Gastroesophageal sphincter (tissue), 3 donors: ENCODE results near the gene KLHL5.

Source experiments
- EP300 ChIP-seq: sonication (generic); formaldehyde crosslinking; IDR thresholded peaks from one replicate; pipeline ENCODE4 v1.6.1; 2017; ENCODE audit warnings: antibody characterized with exemption, mild to moderate bottlenecking
- POLR2A ChIP-seq, 2 donors: fragments of 450-650 bp; IDR thresholded peaks; one replicate each; pipeline ENCODE4 v1.6.1; 2017; ENCODE audit warnings: antibody characterized with exemption in 2 of 2, mild to moderate bottlenecking in 2 of 2, moderate library complexity in 1 of 2
- POLR2AphosphoS5 ChIP-seq: sonication (generic); formaldehyde crosslinking; IDR thresholded peaks from one replicate; pipeline ENCODE4 v1.6.1; 2017; ENCODE audit warnings: antibody characterized with exemption
- TF ChIP-seq, protein P1 (sequence below), 4 experiments: fragments of 200-600 bp in 2 of 4; fragments of 450-650 bp in 2 of 4; sonication (generic) in 1 of 4; IDR thresholded peaks; one replicate each; pipeline ENCODE4 v1.5.1; 2017 to 2019; ENCODE audit warnings: antibody characterized with exemption in 4 of 4, mild to moderate bottlenecking in 2 of 4, moderate library complexity in 2 of 4

DNA sequence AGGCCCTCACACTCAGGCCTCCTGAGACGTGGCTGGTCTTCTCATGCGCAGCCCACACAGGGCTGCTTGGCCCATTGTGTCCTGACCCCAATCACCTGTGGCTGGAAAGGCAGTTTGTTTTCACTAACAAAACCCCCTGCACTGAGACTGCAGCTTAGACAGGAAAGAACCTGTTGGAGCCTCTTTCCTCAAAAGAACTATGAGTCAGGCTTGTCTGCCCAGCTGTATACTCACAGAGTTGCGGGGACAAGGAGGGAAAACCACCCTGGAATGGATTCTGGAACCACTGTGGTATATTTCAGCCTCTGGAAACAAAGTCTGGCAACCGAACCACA lies 24.6 kb upstream of the KLHL5 start:
- TF ChIP-seq POLR2A (IDR thresholded peaks at IDR 0.05) (no peak), POLR2AphosphoS5 (no peak), EP300 (no peak)
- TF ChIP-seq, protein P1, sequence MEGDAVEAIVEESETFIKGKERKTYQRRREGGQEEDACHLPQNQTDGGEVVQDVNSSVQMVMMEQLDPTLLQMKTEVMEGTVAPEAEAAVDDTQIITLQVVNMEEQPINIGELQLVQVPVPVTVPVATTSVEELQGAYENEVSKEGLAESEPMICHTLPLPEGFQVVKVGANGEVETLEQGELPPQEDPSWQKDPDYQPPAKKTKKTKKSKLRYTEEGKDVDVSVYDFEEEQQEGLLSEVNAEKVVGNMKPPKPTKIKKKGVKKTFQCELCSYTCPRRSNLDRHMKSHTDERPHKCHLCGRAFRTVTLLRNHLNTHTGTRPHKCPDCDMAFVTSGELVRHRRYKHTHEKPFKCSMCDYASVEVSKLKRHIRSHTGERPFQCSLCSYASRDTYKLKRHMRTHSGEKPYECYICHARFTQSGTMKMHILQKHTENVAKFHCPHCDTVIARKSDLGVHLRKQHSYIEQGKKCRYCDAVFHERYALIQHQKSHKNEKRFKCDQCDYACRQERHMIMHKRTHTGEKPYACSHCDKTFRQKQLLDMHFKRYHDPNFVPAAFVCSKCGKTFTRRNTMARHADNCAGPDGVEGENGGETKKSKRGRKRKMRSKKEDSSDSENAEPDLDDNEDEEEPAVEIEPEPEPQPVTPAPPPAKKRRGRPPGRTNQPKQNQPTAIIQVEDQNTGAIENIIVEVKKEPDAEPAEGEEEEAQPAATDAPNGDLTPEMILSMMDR (IDR thresholded peaks at IDR 0.05): no peak
